NCI-H1436 (cell line): Measurements from ENCODE around the gene ADRA2A.
A peak's percentile ranks its signal among the peaks of the same experiment; 100 is the strongest.

Experiments used
- DNase-seq: peaks from one replicate; lab custom pipeline; 2025; lab: John Stamatoyannopoulos, UW

The ADRA2A gene

GRCh38 chr10:111076682-111077478 lies at the start of gene ADRA2A:
TSS of gene ADRA2A (plus strand) at chr10:111077029. CDS start at chr10:111077997, 968 bp downstream.
- peak; percentile 66 for DNase-seq

GRCh38 chr10:111030042-111030750 lies 46.6 kb upstream of the ADRA2A start:
- DNase-seq, result no peak

GRCh38 chr10:111034598-111035310 lies 42.1 kb upstream of the ADRA2A start:
- DNase-seq, result no peak

GRCh38 chr10:111035542-111035941 lies 41.3 kb upstream of the ADRA2A start:
- no peak for DNase-seq

- DNase-seq, result no peak
These were observed 39.0 kb upstream of the ADRA2A start for GRCh38 chr10:111037858-111038257.

GRCh38 chr10:111039522-111039921 lies 37.3 kb upstream of the ADRA2A start:
- DNase-seq, result no peak

GRCh38 chr10:111057006-111057405 lies 19.8 kb upstream of the ADRA2A start:
- DNase-seq, result no peak

- no peak for DNase-seq
These were observed 13.4 kb upstream of the ADRA2A start for GRCh38 chr10:111063471-111063870.

- no peak for DNase-seq
These were observed 4.6 kb upstream of the ADRA2A start for GRCh38 chr10:111072232-111072631.

- DNase-seq, result no peak
These were observed 1.1 kb upstream of the ADRA2A start for GRCh38 chr10:111075577-111076185.

GRCh38 chr10:111076191-111076681 lies 593 bp upstream of the ADRA2A start:
- peak; percentile 68 for DNase-seq

- DNase-seq, result no peak
These were observed 603 bp downstream of the ADRA2A start for GRCh38 chr10:111077479-111077784.

- no peak for DNase-seq
These were observed 1.1 kb downstream of the ADRA2A start for GRCh38 chr10:111077785-111078504.

- DNase-seq, result no peak
These were observed 1.8 kb downstream of the ADRA2A start for GRCh38 chr10:111078505-111079185.

- no peak for DNase-seq
These were observed 2.5 kb downstream of the ADRA2A start for GRCh38 chr10:111079241-111079760.

- no peak for DNase-seq
These were observed 3.0 kb downstream of the ADRA2A start for GRCh38 chr10:111079781-111080180.

- no peak for DNase-seq
These were observed 3.4 kb downstream of the ADRA2A start for GRCh38 chr10:111080224-111080623.

GRCh38 chr10:111081595-111081994 lies 4.8 kb downstream of the ADRA2A start:
- no peak for DNase-seq

GRCh38 chr10:111082102-111082975 lies 5.5 kb downstream of the ADRA2A start:
- DNase-seq, result no peak
